Calu3 (cell line): ENCODE results near the gene RAB17. TPM values are rescaled to one million over a fixed set of nuclear protein-coding genes. Genes with fewer than 3 reads are reported as not detected.
A peak's percentile ranks its signal among the peaks of the same experiment; 100 is the strongest.

ENCODE experiments used
- BruUV-seq: library from RNA; stranded (reverse); fragments of 400-500 nt; replicated peaks from 2 replicates; lab custom pipeline; 2021; lab: Mats Ljungman, UMichigan
- CTCF ChIA-PET: fragments of 300-600 bp; sonication (Branson Sonifier 250); formaldehyde crosslinking; loops from one replicate; lab custom pipeline; 2022; ENCODE audit warnings: antibody characterized with exemption; lab: Charles Lee
- DNase-seq: peaks from one replicate; pipeline ENCODE4 v3.0.0; 2022
- H3K27ac Mint-ChIP-seq: one replicate; pipeline ENCODE4 v1.8.0; 2022; ENCODE audit warnings: mixed read lengths; ENCODE audit not compliant: unreplicated experiment
- H3K27me3 Mint-ChIP-seq: one replicate; pipeline ENCODE4 v1.8.0; 2022; ENCODE audit warnings: mixed read lengths; ENCODE audit not compliant: unreplicated experiment
- H3K36me3 Mint-ChIP-seq: one replicate; pipeline ENCODE4 v1.8.0; 2022; ENCODE audit warnings: mild to moderate bottlenecking, moderate library complexity, mixed read lengths; ENCODE audit not compliant: insufficient read depth, unreplicated experiment
- H3K4me1 Mint-ChIP-seq: one replicate; pipeline ENCODE4 v1.8.0; 2022; ENCODE audit warnings: mild to moderate bottlenecking, low read depth, mixed read lengths; ENCODE audit not compliant: unreplicated experiment
- H3K4me3 Mint-ChIP-seq: one replicate; pipeline ENCODE4 v1.8.0; 2022; ENCODE audit warnings: mild to moderate bottlenecking, low read depth, moderate library complexity, mixed read lengths; ENCODE audit not compliant: unreplicated experiment
- H3K9me3 Mint-ChIP-seq: one replicate; pipeline ENCODE4 v1.8.0; 2022; ENCODE audit warnings: low read depth, mixed read lengths; ENCODE audit not compliant: unreplicated experiment
- intact Hi-C: fragments of 100-400 bp; cut with micrococcal nuclease; formaldehyde crosslinking; loops from one replicate; pipeline ENCODE4 v1.10.0; 2022; ENCODE audit not compliant: unreplicated experiment
- total RNA-seq: library from RNA; stranded (reverse); gene quantifications from 2 replicates; pipeline ENCODE4 v1.2.3, GENCODE V29; 2022
- TF ChIP-seq, protein P1 (sequence below): fragments of 200-600 bp; IDR thresholded peaks from one replicate; pipeline ENCODE4 v1.8.0; 2022; ENCODE audit warnings: antibody characterized with exemption; ENCODE audit not compliant: unreplicated experiment

The RAB17 gene
- total RNA-seq, 1 experiment from 2014 or later: 33.3 TPM

DNA sequence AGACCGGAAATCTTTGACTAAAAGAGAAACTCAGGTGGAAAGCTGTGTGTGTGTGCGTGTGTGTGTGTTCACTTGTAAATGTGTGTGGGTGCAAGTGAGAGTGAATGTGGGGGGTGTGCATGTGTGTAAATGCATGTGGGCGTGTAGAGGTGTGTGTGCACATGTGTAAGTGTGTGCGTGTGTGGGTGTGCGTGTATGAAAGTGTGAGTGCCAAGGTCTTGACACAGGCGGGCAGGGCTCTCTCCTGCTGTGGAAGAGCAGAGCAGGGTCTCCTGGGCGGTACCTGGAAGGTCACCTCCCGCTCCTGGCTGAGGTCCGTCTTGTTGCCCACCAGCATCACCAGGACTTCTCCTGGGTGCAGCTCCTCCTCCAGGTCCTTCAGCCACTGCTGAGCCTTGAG lies 13.6 kb downstream of the RAB17 start:
- H3K9me3 Mint-ChIP-seq: no peaks in the 10 kb centered on the region
- TF ChIP-seq, protein P1, sequence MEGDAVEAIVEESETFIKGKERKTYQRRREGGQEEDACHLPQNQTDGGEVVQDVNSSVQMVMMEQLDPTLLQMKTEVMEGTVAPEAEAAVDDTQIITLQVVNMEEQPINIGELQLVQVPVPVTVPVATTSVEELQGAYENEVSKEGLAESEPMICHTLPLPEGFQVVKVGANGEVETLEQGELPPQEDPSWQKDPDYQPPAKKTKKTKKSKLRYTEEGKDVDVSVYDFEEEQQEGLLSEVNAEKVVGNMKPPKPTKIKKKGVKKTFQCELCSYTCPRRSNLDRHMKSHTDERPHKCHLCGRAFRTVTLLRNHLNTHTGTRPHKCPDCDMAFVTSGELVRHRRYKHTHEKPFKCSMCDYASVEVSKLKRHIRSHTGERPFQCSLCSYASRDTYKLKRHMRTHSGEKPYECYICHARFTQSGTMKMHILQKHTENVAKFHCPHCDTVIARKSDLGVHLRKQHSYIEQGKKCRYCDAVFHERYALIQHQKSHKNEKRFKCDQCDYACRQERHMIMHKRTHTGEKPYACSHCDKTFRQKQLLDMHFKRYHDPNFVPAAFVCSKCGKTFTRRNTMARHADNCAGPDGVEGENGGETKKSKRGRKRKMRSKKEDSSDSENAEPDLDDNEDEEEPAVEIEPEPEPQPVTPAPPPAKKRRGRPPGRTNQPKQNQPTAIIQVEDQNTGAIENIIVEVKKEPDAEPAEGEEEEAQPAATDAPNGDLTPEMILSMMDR: no peak
- H3K27ac Mint-ChIP-seq: peak overlapping the region; percentile 71
- no TSS peak for BruUV-seq
- H3K36me3 Mint-ChIP-seq: peaks cover 27% of the 10 kb centered on the region
- CTCF ChIA-PET: no interaction called here
- peaks cover 30% of the 10 kb centered on the region for H3K4me1 Mint-ChIP-seq
- no peaks in the 10 kb centered on the region for H3K27me3 Mint-ChIP-seq
- intact Hi-C loops: loop anchor here (10.0 kb wide), 1 partner anchor 452 kb away; no protein-coding TSS in a partner anchor
- no peak for DNase-seq
- no peak overlapping the region for H3K4me3 Mint-ChIP-seq

DNA sequence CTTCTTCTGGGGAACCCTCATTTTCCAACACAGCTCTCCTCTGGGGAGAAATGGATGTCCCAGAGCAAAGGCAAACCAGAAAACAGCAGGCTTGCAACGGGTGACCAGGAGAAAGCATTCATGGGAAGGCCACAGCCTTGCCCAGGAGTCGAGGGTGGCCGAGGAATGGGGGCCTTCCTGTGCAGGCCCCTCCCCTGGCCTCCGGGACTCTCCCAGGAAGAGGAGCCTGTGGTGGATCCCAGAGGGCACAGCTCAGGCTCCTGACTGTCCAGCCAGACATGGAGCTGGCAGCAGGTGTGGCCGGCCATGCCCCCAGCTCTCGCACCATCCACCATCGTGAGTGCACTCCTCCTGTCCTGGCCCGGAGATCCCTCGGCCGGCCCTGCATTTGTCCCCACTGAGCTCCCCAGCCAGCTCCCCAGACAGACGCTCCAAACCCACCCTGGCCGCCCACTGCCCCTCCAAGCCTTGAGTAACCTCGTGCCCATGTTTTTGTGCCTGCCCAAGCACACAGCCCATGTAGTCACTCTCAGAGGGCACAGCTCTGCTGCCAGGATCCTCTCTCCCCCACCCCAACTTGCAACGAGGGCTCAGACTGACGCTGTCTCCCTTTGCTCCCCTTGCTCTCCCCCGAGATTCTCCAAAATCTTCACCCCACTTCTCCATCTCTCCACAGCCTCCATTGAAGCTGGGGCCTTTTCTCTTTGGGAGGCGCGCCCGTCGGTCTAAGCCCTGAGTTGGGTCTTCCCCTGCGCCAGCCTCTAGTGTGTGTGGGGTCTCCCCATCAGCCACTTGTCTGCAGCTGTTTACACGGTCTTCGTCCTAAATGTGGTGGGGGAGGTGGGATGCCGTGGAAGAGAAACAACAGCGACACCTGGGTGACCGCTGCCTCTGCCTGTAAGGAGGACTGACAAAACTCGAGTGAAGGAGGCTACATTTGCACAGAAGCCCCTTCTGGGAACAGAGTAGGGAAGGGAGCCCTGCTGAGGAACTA lies 14.4 kb downstream of the RAB17 start:
- H3K4me3 Mint-ChIP-seq: peak overlapping the region; percentile 59
- no peak for DNase-seq
- H3K27me3 Mint-ChIP-seq: no peaks in the 10 kb centered on the region
- no TSS peak for BruUV-seq
- H3K4me1 Mint-ChIP-seq: peaks cover 33% of the 10 kb centered on the region
- H3K9me3 Mint-ChIP-seq: no peaks in the 10 kb centered on the region
- TF ChIP-seq, protein P1: no peak
- intact Hi-C loops: loop anchor here (10.0 kb wide), 1 partner anchor 451 kb away; no protein-coding TSS in a partner anchor
- peak overlapping the region; percentile 71 for H3K27ac Mint-ChIP-seq
- H3K36me3 Mint-ChIP-seq: peaks cover 29% of the 10 kb centered on the region
- CTCF ChIA-PET: interaction anchor here (0.7 kb wide), 1 partner anchor 63 kb away, joined by 9 read pairs; no protein-coding TSS in a partner anchor

DNA sequence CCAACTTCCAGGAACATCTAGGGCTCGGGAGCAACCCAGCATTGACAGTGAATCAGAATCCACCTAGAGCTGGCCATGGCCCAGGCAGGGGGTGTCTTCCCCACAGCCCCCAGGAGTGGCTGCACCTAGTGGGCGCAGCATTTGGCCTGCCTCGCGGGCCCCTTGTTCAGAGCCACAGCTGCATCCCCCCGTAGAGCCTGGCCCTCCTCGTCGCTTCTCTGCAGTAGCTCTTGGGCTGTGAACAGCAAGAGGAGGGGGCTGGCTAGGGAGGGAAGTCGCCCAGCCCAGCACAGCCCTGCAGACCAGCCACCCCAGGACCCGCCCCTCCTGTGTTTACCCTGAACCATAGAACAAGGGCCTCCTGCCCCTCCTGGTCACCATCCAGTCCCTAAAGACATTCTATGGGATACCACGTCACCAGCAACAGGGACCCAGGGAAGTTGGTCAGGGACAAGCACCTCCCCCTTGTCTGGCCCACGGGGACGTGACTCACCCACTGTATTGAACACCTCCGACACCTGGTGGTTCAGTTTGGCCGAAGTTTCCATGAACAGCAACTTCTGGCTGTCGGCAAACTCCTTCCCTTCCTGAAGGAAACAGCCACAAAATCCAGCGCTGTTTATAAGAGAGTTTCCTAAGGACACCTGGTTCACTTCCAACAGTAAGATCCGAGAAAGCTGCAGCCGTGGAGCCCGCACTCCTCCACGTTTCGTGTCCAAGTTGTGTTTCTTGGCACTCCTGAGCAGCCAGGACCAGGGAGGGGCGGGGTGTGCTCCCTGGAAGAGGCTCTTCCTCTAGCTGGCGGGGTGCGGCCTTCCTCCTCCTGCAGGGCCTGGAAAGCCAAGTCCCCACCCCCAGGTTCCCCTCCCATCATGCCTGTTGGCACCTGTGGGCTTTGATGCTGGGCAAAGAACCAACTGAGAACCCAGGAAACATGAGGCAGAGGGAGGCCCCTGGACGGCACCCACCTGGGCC lies 15.4 kb downstream of the RAB17 start:
- BruUV-seq: no TSS peak
- Mint-ChIP-seq H3K4me1 (peaks cover 33% of the 10 kb centered on the region), H3K27ac (peak overlapping the region; percentile 88), H3K4me3 (peak overlapping the region; percentile 59), H3K27me3 (no peaks in the 10 kb centered on the region), H3K9me3 (no peaks in the 10 kb centered on the region), H3K36me3 (peaks cover 29% of the 10 kb centered on the region)
- CTCF ChIA-PET: interaction anchor here (0.7 to 1.3 kb wide), 2 partner anchors 62 to 63 kb away, joined by 5 to 9 read pairs; no protein-coding TSS in a partner anchor
- DNase-seq: peak; percentile 80
- intact Hi-C loops: loop anchor here (5.0 to 10.0 kb wide), 3 partner anchors 153 to 450 kb away; no protein-coding TSS in a partner anchor
- TF ChIP-seq, protein P1: peak; percentile 31

DNA sequence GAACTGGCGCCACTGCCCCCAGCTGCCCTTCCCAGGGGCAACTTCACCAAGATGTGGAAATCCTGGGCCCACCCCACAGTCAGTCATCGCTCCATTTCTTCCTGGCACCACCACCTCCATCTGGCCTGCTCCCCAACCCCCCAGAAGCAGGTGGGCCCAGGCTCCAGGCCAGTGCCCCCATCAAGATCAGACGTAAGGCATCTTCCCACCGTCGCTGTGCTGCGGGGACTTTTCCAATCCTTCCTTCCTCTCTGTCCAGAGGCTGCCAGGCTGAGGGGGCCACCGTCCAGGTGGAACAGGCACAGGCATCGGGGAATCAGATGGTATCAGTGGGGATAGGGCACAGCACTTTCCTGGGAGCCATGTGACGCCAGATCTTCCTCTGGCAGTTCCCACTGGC lies 16.1 kb downstream of the RAB17 start:
- Mint-ChIP-seq H3K27ac (no peak overlapping the region), H3K27me3 (no peaks in the 10 kb centered on the region), H3K4me1 (peaks cover 33% of the 10 kb centered on the region), H3K9me3 (no peaks in the 10 kb centered on the region), H3K4me3 (no peak overlapping the region), H3K36me3 (peaks cover 29% of the 10 kb centered on the region)
- TF ChIP-seq, protein P1: no peak
- intact Hi-C loops: loop anchor here (5.0 to 10.0 kb wide), 3 partner anchors 152 to 450 kb away; no protein-coding TSS in a partner anchor
- no peak for DNase-seq
- BruUV-seq: TSS peak; percentile 42
- CTCF ChIA-PET: interaction anchor here (1.3 kb wide), 1 partner anchor 62 kb away, joined by 5 read pairs; no protein-coding TSS in a partner anchor
